Measurements from ENCODE around the gene RPS6KB2. TPM values are rescaled to one million over a fixed set of nuclear protein-coding genes. Genes with fewer than 3 reads are reported as not detected.

RPS6KB2 gene
- total RNA-seq, 5 donors from 2014 or later (not counting 1 experiment from before 2014, with no cell fraction given), result 60.3 to 88.0 (median 81.9) TPM

DNA sequence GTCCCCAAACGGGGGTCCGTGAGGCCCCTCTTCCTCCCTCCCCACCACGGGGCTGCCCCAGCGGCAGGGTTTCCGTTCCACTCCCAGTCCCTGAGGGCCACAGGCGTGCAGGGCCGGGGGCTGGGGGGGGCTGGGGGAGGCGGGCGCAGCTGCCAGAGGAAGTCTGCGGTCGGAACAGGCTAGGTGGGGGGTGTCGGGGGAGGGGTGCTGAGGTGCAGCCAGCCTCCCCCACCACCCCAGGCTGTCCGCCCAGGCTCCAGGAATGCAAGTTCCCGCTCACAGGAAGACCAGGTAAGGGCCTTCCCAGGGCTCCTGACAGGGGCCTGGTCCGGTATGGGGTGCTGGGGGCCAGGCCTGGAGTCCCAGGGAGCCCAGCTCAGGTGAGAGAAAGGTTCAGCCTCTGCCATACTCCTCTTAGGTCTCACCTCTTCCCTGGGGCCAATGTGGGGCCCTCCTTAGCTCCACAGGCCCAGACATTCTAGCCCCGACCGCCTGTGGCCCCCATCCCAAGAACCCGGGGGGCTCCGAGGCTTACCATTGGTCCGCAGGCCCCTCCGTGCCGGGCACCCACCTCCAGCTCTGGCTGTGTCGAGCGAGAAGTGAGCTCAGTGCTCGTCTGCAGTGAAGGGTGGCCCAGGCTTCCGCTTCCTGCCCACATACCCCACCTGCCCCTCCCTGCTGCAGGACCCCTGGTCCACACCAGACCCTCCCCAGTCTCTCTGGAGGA lies 9.0 kb downstream of the RPS6KB2 start, which contains the start of gene PTPRCAP:
Gene PTPRCAP (minus strand): TSS at position 601 of the 727 bp plus-strand sequence. CDS start 63 bp downstream, at position 538.
- peaks cover 38 to 90% of the 10 kb centered on the region in 2 experiments for H3K4me1 ChIP-seq (ENCODE audit: control insufficient read depth in 1 of 2, extremely low read depth in 1 of 2, insufficient read depth in 2 of 2, low read length in 2 of 2)
- peak within 1 kb of the TSS; percentile 77 to 97 for H3K4me3 ChIP-seq (ENCODE audit: control insufficient read depth in 1 of 2, extremely low read depth in 1 of 2, low read length in 1 of 2)
- Mint-ChIP-seq H3K4me1 (peaks cover 66 to 78% (median 70%) of the 10 kb centered on the region in 3 donors), H3K4me3 (peak within 1 kb of the TSS; percentile 91 to 99 (median 92)), H3K27ac (peak within 1 kb of the TSS; percentile 91 to 95), H3K9me3 (no peaks in the 10 kb centered on the region), H3K36me3 (peaks cover 4% of the 10 kb centered on the region), H3K27me3 (no peaks in the 10 kb centered on the region)
- H3K36me3 ChIP-seq (ENCODE audit: control insufficient read depth in 2 of 2, extremely low read depth in 1 of 2, insufficient read depth in 1 of 2, low read length in 1 of 2), result peaks cover 10 to 42% of the 10 kb centered on the region in 2 donors
- WGBS (ENCODE audit: insufficient coverage), result 1% methylated on average over 12 of the region's 26 CpGs
- peak within 1 kb of the TSS; percentile 50 for H3K27ac ChIP-seq (ENCODE audit: low read length)
- DNase-seq (peak; percentile 64 to 86 (median 77)), ATAC-seq (replicated peaks in 1 of 4) (peak; percentile 67 to 71 (median 70))
- H3K9me3 ChIP-seq, result no peaks in the 10 kb centered on the region
- ChIA-PET POLR2A (interaction anchor here in 1 of 2 donors (0.9 to 1.2 kb wide), 3 partner anchors 29 to 34 kb away, joined by 4 to 5 read pairs (median 4); no protein-coding TSS in a partner anchor), CTCF (interaction anchor here in 1 of 2 donors (0.6 to 2.0 kb wide), 6 partner anchors 9 to 68 kb away, joined by 3 to 7 read pairs (median 4); partner anchors contain the start of genes PITPNM1, PPP1CA and RPS6KB2)
- H3K27me3 ChIP-seq (replicated peaks in 1 of 2; ENCODE audit: control insufficient read depth in 2 of 2, extremely low read depth in 1 of 2, insufficient read depth in 2 of 2, low read length in 1 of 2), result no peaks in the 10 kb centered on the region

DNA sequence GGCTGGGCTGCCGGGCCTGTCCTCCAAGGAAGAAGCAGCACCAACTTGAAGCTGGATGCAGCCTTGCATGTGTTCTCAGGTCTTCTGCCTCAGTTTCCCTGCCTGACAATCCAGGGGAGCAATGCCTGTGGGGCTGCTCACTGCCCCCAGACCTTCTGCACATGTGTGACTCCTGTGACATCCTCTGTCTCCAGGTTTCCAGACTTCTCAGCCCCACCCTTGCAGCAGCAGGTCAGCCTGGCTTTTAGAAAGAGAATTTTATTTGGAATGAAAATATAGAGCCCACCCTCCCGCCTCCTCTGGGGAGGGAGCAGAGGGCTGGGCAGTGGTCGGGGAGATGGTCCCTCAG lies 9.5 kb downstream of the RPS6KB2 start:
- no peaks in the 10 kb centered on the region for H3K27me3 Mint-ChIP-seq
- H3K9me3 Mint-ChIP-seq, result no peaks in the 10 kb centered on the region
- Histone ChIP-seq H3K27ac (ENCODE audit: low read length) (peak overlapping the region; percentile 50), H3K4me3 (ENCODE audit: control insufficient read depth in 1 of 2, extremely low read depth in 1 of 2, low read length in 1 of 2) (peak overlapping the region; percentile 77 to 97), H3K9me3 (no peaks in the 10 kb centered on the region), H3K27me3 (replicated peaks in 1 of 2; ENCODE audit: control insufficient read depth in 2 of 2, extremely low read depth in 1 of 2, insufficient read depth in 2 of 2, low read length in 1 of 2) (no peaks in the 10 kb centered on the region), H3K4me1 (ENCODE audit: control insufficient read depth in 1 of 2, extremely low read depth in 1 of 2, insufficient read depth in 2 of 2, low read length in 2 of 2) (peaks cover 38 to 90% of the 10 kb centered on the region in 2 experiments), H3K36me3 (ENCODE audit: control insufficient read depth in 2 of 2, extremely low read depth in 1 of 2, insufficient read depth in 1 of 2, low read length in 1 of 2) (peaks cover 6 to 37% of the 10 kb centered on the region in 2 donors)
- POLR2A ChIA-PET, result interaction anchor here in 1 of 2 donors (0.9 to 1.2 kb wide), 2 partner anchors 29 to 35 kb away, joined by 4 to 5 read pairs; no protein-coding TSS in a partner anchor
- CTCF ChIA-PET, result interaction anchor here in 1 of 2 donors (1.0 to 2.0 kb wide), 5 partner anchors 17 to 68 kb away, joined by 3 to 7 read pairs (median 5); partner anchors contain the start of genes PITPNM1 and PPP1CA
- peaks cover 66 to 78% (median 70%) of the 10 kb centered on the region in 3 donors for H3K4me1 Mint-ChIP-seq
- ATAC-seq (replicated peaks in 1 of 4) (no peak), DNase-seq (no peak)
- H3K4me3 Mint-ChIP-seq, result peak overlapping the region; percentile 91 to 99 (median 92)
- peak overlapping the region; percentile 91 to 95 for H3K27ac Mint-ChIP-seq
- H3K36me3 Mint-ChIP-seq, result peaks cover 3% of the 10 kb centered on the region
- 0% methylated on average over 2 of the region's 3 CpGs for WGBS (ENCODE audit: insufficient coverage)

- peak; percentile 36 to 46 (median 38) for ATAC-seq (replicated peaks in 1 of 4)
- H3K9me3 Mint-ChIP-seq, result no peaks in the 10 kb centered on the region
- H3K4me1 Mint-ChIP-seq, result peaks cover 61 to 75% (median 67%) of the 10 kb centered on the region in 3 donors
- Histone ChIP-seq H3K36me3 (ENCODE audit: control insufficient read depth in 2 of 2, extremely low read depth in 1 of 2, insufficient read depth in 1 of 2, low read length in 1 of 2) (peaks cover under 1 to 31% of the 10 kb centered on the region in 2 donors), H3K9me3 (no peaks in the 10 kb centered on the region), H3K27me3 (replicated peaks in 1 of 2; ENCODE audit: control insufficient read depth in 2 of 2, extremely low read depth in 1 of 2, insufficient read depth in 2 of 2, low read length in 1 of 2) (no peaks in the 10 kb centered on the region), H3K4me3 (ENCODE audit: control insufficient read depth in 1 of 2, extremely low read depth in 1 of 2, low read length in 1 of 2) (peak overlapping the region; percentile 77 to 97), H3K27ac (ENCODE audit: low read length) (peak overlapping the region; percentile 50), H3K4me1 (ENCODE audit: control insufficient read depth in 1 of 2, extremely low read depth in 1 of 2, insufficient read depth in 2 of 2, low read length in 2 of 2) (peaks cover 38 to 88% of the 10 kb centered on the region in 2 experiments)
- ChIA-PET POLR2A (interaction anchor here in 1 of 2 donors (0.9 to 1.2 kb wide), 2 partner anchors 30 to 35 kb away, joined by 4 to 5 read pairs; no protein-coding TSS in a partner anchor), CTCF (interaction anchor here in 1 of 2 donors (1.0 to 2.0 kb wide), 6 partner anchors 10 to 67 kb away, joined by 3 to 7 read pairs (median 6); partner anchors contain the start of genes PITPNM1, PPP1CA and RPS6KB2)
- H3K4me3 Mint-ChIP-seq, result peak overlapping the region; percentile 91 to 99 (median 92)
- peak; percentile 50 to 81 (median 70) for DNase-seq
- H3K27me3 Mint-ChIP-seq, result no peaks in the 10 kb centered on the region
- 8% methylated on average over 20 of the region's 41 CpGs for WGBS (ENCODE audit: insufficient coverage)
- peak overlapping the region; percentile 95 for H3K27ac Mint-ChIP-seq
- peaks cover 3% of the 10 kb centered on the region for H3K36me3 Mint-ChIP-seq
Observed at GRCh38 chr11:67438158-67438902, 10.0 kb downstream of the RPS6KB2 start.

DNA sequence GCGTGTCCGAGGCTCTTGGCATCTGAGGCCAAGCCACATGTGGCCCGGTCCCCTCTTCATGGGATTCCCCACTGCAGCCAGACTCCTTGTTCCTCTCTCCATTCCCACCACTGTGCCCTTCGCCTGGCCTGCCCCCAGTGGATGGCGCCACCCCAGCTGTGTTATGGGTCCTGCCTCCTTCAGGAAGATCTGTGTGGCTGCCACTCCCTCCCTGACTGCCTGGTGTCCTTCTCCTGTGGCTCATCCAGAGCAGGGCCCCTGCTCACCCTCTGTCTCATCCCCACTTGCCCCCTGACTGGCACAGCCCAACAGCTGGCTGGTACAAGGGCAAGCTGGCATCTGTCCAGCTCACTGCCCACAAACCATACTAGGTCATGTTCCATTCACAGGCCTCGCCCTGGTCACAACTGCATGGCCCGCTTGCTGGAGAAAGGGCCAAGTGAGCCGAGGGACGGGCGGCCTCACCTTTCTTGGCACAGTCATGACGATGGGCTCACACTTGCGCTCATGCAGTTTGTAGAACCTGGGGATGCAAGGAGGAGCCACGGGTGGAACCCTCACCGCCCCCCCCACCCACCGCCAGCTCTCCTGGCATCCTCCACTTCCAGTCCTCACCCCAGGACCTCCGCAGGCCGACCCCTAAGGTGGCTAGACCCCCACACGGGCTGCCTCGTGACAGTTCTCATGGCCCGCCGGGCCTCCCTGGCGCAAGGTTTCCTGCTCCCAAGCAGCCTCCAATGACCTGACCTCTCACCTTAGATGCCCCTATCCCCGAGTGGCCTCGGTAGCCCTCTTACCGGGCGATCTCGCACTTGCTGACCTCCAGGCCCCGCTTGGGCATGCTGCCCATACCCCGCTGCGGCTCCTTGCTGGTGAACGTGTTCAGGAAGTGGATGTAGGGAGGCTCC lies 11.3 kb downstream of the RPS6KB2 start:
- Histone ChIP-seq H3K4me3 (ENCODE audit: control insufficient read depth in 1 of 2, extremely low read depth in 1 of 2, low read length in 1 of 2) (peak overlapping the region; percentile 77), H3K9me3 (no peaks in the 10 kb centered on the region), H3K4me1 (ENCODE audit: control insufficient read depth in 1 of 2, extremely low read depth in 1 of 2, insufficient read depth in 2 of 2, low read length in 2 of 2) (peaks cover 29 to 86% of the 10 kb centered on the region in 2 experiments), H3K27me3 (replicated peaks in 1 of 2; ENCODE audit: control insufficient read depth in 2 of 2, extremely low read depth in 1 of 2, insufficient read depth in 2 of 2, low read length in 1 of 2) (no peaks in the 10 kb centered on the region), H3K27ac (ENCODE audit: low read length) (peak overlapping the region; percentile 50), H3K36me3 (ENCODE audit: control insufficient read depth in 2 of 2, extremely low read depth in 1 of 2, insufficient read depth in 1 of 2, low read length in 1 of 2) (peaks cover 0 to 19% of the 10 kb centered on the region in 2 donors)
- ATAC-seq (replicated peaks in 1 of 4) (no peak), DNase-seq (peak in 6 of 35 experiments; percentile 27 to 59 (median 32))
- peak overlapping the region; percentile 95 for H3K27ac Mint-ChIP-seq
- no peaks in the 10 kb centered on the region for H3K9me3 Mint-ChIP-seq
- peaks cover 60 to 72% (median 71%) of the 10 kb centered on the region in 3 donors for H3K4me1 Mint-ChIP-seq
- peak overlapping the region; percentile 91 to 99 (median 92) for H3K4me3 Mint-ChIP-seq
- WGBS (ENCODE audit: insufficient coverage), result 26% methylated on average over 28 of the region's 31 CpGs
- H3K27me3 Mint-ChIP-seq, result no peaks in the 10 kb centered on the region
- H3K36me3 Mint-ChIP-seq, result peaks cover 3% of the 10 kb centered on the region
- ChIA-PET CTCF (interaction anchor here in 1 of 2 donors (1.6 kb wide), 1 partner anchor 11 kb away, joined by 7 read pairs; the partner anchor contains the start of gene RPS6KB2), POLR2A (no interaction called here)

DNA sequence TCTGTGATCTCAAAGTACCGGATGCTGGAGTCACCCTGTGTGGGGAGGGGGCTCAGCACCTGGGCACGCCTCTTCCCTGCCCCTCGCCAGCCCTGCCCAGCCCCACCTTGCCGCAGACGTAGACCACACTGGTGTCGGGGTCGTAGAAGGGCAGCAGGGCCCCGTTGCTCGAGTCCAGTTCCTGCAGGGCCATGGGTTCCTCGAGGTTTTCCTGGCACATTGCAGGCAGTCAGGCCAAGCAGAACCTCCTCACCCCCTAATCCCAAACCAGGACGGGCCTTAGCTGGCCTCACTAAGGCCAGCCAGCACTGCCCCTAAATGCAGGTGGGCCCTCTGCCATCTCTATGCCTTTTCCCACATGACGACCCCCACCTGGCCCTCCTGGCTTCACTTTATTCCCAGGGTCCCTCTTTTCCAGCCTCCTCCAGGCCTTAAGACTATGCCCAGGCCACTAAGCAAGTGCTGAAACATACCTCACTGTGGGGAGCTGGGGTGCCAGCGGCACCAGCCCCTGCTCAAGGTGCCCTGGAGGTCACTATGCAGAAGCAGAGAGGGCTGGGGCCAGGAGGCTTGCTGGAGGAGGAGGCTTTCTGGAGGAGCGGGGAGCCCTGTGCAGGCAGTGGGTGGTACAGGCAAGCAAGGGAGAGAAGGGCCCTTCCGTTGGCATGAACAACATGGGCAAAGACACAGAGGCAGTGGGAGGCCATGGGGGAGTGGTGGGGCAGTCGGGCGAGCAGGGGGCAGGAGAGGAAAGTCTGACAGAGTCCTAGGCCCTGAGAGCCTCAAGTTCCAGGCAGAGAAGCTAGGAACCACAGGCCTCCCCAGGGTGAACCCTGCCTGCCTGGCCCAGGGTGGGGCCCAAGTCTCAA lies 12.2 kb downstream of the RPS6KB2 start:
- Mint-ChIP-seq H3K4me1 (peaks cover 62 to 75% (median 75%) of the 10 kb centered on the region in 3 donors), H3K36me3 (peaks cover under 1% of the 10 kb centered on the region), H3K9me3 (no peaks in the 10 kb centered on the region), H3K27ac (peak overlapping the region; percentile 95), H3K4me3 (peak overlapping the region; percentile 91 to 99 (median 92)), H3K27me3 (no peaks in the 10 kb centered on the region)
- ChIA-PET POLR2A (interaction anchor here in 1 of 2 donors (0.6 kb wide), 1 partner anchor 28 kb away, joined by 3 read pairs; no protein-coding TSS in a partner anchor), CTCF (no interaction called here)
- peaks cover 0 to 10% of the 10 kb centered on the region in 2 donors for H3K36me3 ChIP-seq (ENCODE audit: control insufficient read depth in 2 of 2, extremely low read depth in 1 of 2, insufficient read depth in 1 of 2, low read length in 1 of 2)
- no peak for ATAC-seq (replicated peaks in 1 of 4)
- H3K4me3 ChIP-seq (ENCODE audit: control insufficient read depth in 1 of 2, extremely low read depth in 1 of 2, low read length in 1 of 2), result peak overlapping the region; percentile 77
- H3K4me1 ChIP-seq (ENCODE audit: control insufficient read depth in 1 of 2, extremely low read depth in 1 of 2, insufficient read depth in 2 of 2, low read length in 2 of 2), result peaks cover 29 to 86% of the 10 kb centered on the region in 2 experiments
- DNase-seq, result peak in 6 of 35 experiments; percentile 21 to 56 (median 24)
- H3K27me3 ChIP-seq (replicated peaks in 1 of 2; ENCODE audit: control insufficient read depth in 2 of 2, extremely low read depth in 1 of 2, insufficient read depth in 2 of 2, low read length in 1 of 2), result no peaks in the 10 kb centered on the region
- peak overlapping the region; percentile 50 for H3K27ac ChIP-seq (ENCODE audit: low read length)
- WGBS (ENCODE audit: insufficient coverage), result 31% methylated on average over 15 of the region's 17 CpGs
- no peaks in the 10 kb centered on the region for H3K9me3 ChIP-seq
